GM23338 (cell line): ENCODE results near the gene RPH3AL. TPM values are rescaled to one million over a fixed set of nuclear protein-coding genes. Genes with fewer than 3 reads are reported as not detected.

Experiments
- ATAC-seq: fragments of 200-7000 bp; cut with Tn5 transposase; 3 replicates; pipeline ENCODE4 v1.9.1; 2020
- DNase-seq: peaks from one replicate; pipeline ENCODE4 v3.0.0-alpha.2; 2015; ENCODE audit warnings: low spot score
- H2AFZ ChIP-seq: fragments of 200-600 bp; sonication (generic); 2 replicates; pipeline ENCODE4 v1.8.0; 2016; ENCODE audit warnings: antibody characterized with exemption, mild to moderate bottlenecking, moderate library complexity
- H3F3A ChIP-seq: fragments of 200-600 bp; sonication (generic); replicated peaks from 2 replicates; pipeline ENCODE4 v1.8.0; 2017; ENCODE audit warnings: antibody characterized with exemption, mixed run types, low read depth
- H3K27ac ChIP-seq: fragments of 200-600 bp; sonication (generic); 2 replicates; pipeline ENCODE4 v1.6.1; 2016; ENCODE audit warnings: low read depth
- H3K27me3 ChIP-seq: fragments of 200-600 bp; sonication (generic); 2 replicates; pipeline ENCODE4 v1.8.0; 2016; ENCODE audit warnings: mild to moderate bottlenecking, mixed run types, moderate library complexity; ENCODE audit not compliant: insufficient read depth
- H3K36me3 ChIP-seq: fragments of 200-600 bp; sonication (generic); 2 replicates; pipeline ENCODE4 v1.8.0; 2016; ENCODE audit warnings: mild to moderate bottlenecking; ENCODE audit not compliant: insufficient read depth
- H3K4me1 ChIP-seq: fragments of 200-600 bp; sonication (generic); 2 replicates; pipeline ENCODE4 v1.8.0; 2016; ENCODE audit warnings: mild to moderate bottlenecking, moderate library complexity; ENCODE audit not compliant: insufficient read depth
- H3K4me2 ChIP-seq: fragments of 200-600 bp; sonication (generic); 2 replicates; pipeline ENCODE4 v1.7.1; 2017; ENCODE audit warnings: mixed run types
- H3K4me3 ChIP-seq: fragments of 200-600 bp; sonication (generic); 2 replicates; pipeline ENCODE4 v1.6.1; 2016; ENCODE audit warnings: mixed run types
- H3K79me2 ChIP-seq: fragments of 200-600 bp; sonication (generic); replicated peaks from 2 replicates; pipeline ENCODE4 v1.8.0; 2017; ENCODE audit warnings: mild to moderate bottlenecking; ENCODE audit not compliant: insufficient read depth
- H3K9me2 ChIP-seq: fragments of 200-600 bp; sonication (generic); 2 replicates; pipeline ENCODE4 v1.8.0; 2017; ENCODE audit not compliant: insufficient read depth
- H4K20me1 ChIP-seq: fragments of 200-600 bp; sonication (generic); replicated peaks from 2 replicates; pipeline ENCODE4 v1.8.0; 2017; ENCODE audit warnings: mild to moderate bottlenecking; ENCODE audit not compliant: insufficient read depth
- H3K27ac Mint-ChIP-seq: 2 replicates; pipeline ENCODE4 v1.8.0; 2020; ENCODE audit warnings: inconsistent platforms, mild to moderate bottlenecking, moderate library complexity, mixed read lengths
- H3K27me3 Mint-ChIP-seq: 3 replicates; pipeline ENCODE4 v1.8.0; 2022; ENCODE audit warnings: low read depth, mild to moderate bottlenecking, moderate library complexity, mixed read lengths, inconsistent platforms; ENCODE audit not compliant: insufficient read depth, poor library complexity
- H3K36me3 Mint-ChIP-seq: 3 replicates; pipeline ENCODE4 v1.8.0; 2021; ENCODE audit warnings: low read depth, mild to moderate bottlenecking, inconsistent platforms, moderate library complexity, mixed read lengths
- H3K4me1 Mint-ChIP-seq: 3 replicates; pipeline ENCODE4 v1.8.0; 2020; ENCODE audit warnings: mild to moderate bottlenecking, inconsistent platforms, mixed read lengths
- H3K4me3 Mint-ChIP-seq: 3 replicates; pipeline ENCODE4 v1.8.0; 2021; ENCODE audit warnings: moderate library complexity, mild to moderate bottlenecking, inconsistent platforms, mixed read lengths
- H3K9me3 Mint-ChIP-seq: 3 replicates; pipeline ENCODE4 v1.8.0; 2020; ENCODE audit warnings: moderate library complexity, mild to moderate bottlenecking, inconsistent platforms, mixed read lengths
- CREB1 ChIP-seq: fragments of 250-450 bp; sonication (Bioruptor Pico); IDR thresholded peaks from 2 replicates; pipeline ENCODE4 v1.5.0; 2020; ENCODE audit warnings: low read depth, mild to moderate bottlenecking, moderate library complexity
- CTCF ChIP-seq, 2 experiments: fragments of 200-600 bp in 1 of 2; sonication (generic) in 1 of 2; conservative IDR thresholded peaks; 2 replicates each; pipeline versions ENCODE4 v1.5.1 to v1.6.1; 2016 to 2017; ENCODE audit warnings: antibody characterized with exemption in 2 of 2, low read depth in 2 of 2, mild to moderate bottlenecking in 2 of 2, moderate library complexity in 1 of 2
- ETS1 ChIP-seq: IDR thresholded peaks from 2 replicates; pipeline ENCODE4 v1.6.1; 2016; ENCODE audit warnings: antibody characterized with exemption
- EZH2 ChIP-seq: fragments of 200-600 bp; sonication (generic); IDR thresholded peaks from one replicate; pipeline ENCODE4 v1.8.0; 2017; ENCODE audit warnings: antibody characterized with exemption, mild to moderate bottlenecking, low read depth; ENCODE audit not compliant: unreplicated experiment
- EZH2phosphoT487 ChIP-seq: fragments of 200-600 bp; sonication (generic); IDR thresholded peaks from one replicate; pipeline ENCODE4 v1.8.1; 2018; ENCODE audit warnings: antibody characterized with exemption; ENCODE audit not compliant: unreplicated experiment
- JUNB ChIP-seq: IDR thresholded peaks from one replicate; pipeline ENCODE4 v1.6.1; 2016; ENCODE audit warnings: antibody characterized with exemption; ENCODE audit not compliant: unreplicated experiment
- NANOG ChIP-seq: IDR thresholded peaks from 2 replicates; pipeline ENCODE4 v1.6.1; 2016; ENCODE audit warnings: antibody characterized with exemption, borderline replicate concordance
- POLR2AphosphoS5 ChIP-seq: IDR thresholded peaks from 2 replicates; pipeline ENCODE4 v1.6.1; 2016; ENCODE audit warnings: antibody characterized with exemption, low read depth
- REST ChIP-seq: IDR thresholded peaks from one replicate; pipeline ENCODE4 v1.6.1; 2018; ENCODE audit warnings: antibody characterized with exemption; ENCODE audit not compliant: unreplicated experiment
- STAT1 ChIP-seq: IDR thresholded peaks from one replicate; pipeline ENCODE4 v1.6.1; 2016; ENCODE audit warnings: antibody characterized with exemption; ENCODE audit not compliant: unreplicated experiment
- ZNF114 ChIP-seq: fragments of 250-450 bp; sonication (Bioruptor Pico); IDR thresholded peaks from 2 replicates; pipeline ENCODE4 v1.5.0; 2020; ENCODE audit warnings: mild to moderate bottlenecking, moderate library complexity
- ZNF331 ChIP-seq: fragments of 250-450 bp; sonication (Bioruptor Pico); IDR thresholded peaks from 2 replicates; pipeline ENCODE4 v1.5.0; 2020; ENCODE audit warnings: low read depth, mild to moderate bottlenecking, moderate library complexity
- polyA plus RNA-seq: library from polyadenylated mRNA; unstranded; fragments of >200 nt; fragmentation: Nextera tagmentation; extraction: Ambion mirVana; gene quantifications from 2 replicates; pipeline ENCODE4 v1.2.1, GENCODE V29; 2016
- total RNA-seq: library from RNA; depleted of rRNA; stranded (reverse); fragments of >200 nt; shearing (Covaris generic); gene quantifications from 2 replicates; pipeline ENCODE4 v1.2.3, GENCODE V29; 2014
- TF ChIP-seq, protein P1 (sequence below): fragments of 250-450 bp; sonication (Bioruptor Pico); IDR thresholded peaks from 2 replicates; pipeline ENCODE4 v1.5.0; 2020; ENCODE audit warnings: mild to moderate bottlenecking, moderate library complexity

Gene RPH3AL
- total and polyA plus RNA-seq, 2 experiments from 2014 or later: 2.7 to 6.3 TPM

GRCh38 chr17:192666-193425, 159.8 kb downstream of the RPH3AL start:
- Histone ChIP-seq H3K4me3 (no peak overlapping the region), H2AFZ (no peak overlapping the region), H3F3A (no peaks in the 10 kb centered on the region), H3K4me2 (no peak overlapping the region), H3K27me3 (no peaks in the 10 kb centered on the region), H3K27ac (no peak overlapping the region), H3K9me2 (no peaks in the 10 kb centered on the region), H3K4me1 (no peaks in the 10 kb centered on the region), H3K79me2 (no peaks in the 10 kb centered on the region), H3K36me3 (no peaks in the 10 kb centered on the region), H4K20me1 (no peaks in the 10 kb centered on the region)
- H3K27me3 Mint-ChIP-seq: peaks cover 5% of the 10 kb centered on the region
- no peak for TF ChIP-seq CREB1 (CRISPR knock-in tag)
- TF ChIP-seq CTCF (conservative IDR thresholded peaks at IDR 0.05; ENCODE audit: low read depth in 2 of 2): no peak
- TF ChIP-seq STAT1: no peak
- TF ChIP-seq, protein P1, sequence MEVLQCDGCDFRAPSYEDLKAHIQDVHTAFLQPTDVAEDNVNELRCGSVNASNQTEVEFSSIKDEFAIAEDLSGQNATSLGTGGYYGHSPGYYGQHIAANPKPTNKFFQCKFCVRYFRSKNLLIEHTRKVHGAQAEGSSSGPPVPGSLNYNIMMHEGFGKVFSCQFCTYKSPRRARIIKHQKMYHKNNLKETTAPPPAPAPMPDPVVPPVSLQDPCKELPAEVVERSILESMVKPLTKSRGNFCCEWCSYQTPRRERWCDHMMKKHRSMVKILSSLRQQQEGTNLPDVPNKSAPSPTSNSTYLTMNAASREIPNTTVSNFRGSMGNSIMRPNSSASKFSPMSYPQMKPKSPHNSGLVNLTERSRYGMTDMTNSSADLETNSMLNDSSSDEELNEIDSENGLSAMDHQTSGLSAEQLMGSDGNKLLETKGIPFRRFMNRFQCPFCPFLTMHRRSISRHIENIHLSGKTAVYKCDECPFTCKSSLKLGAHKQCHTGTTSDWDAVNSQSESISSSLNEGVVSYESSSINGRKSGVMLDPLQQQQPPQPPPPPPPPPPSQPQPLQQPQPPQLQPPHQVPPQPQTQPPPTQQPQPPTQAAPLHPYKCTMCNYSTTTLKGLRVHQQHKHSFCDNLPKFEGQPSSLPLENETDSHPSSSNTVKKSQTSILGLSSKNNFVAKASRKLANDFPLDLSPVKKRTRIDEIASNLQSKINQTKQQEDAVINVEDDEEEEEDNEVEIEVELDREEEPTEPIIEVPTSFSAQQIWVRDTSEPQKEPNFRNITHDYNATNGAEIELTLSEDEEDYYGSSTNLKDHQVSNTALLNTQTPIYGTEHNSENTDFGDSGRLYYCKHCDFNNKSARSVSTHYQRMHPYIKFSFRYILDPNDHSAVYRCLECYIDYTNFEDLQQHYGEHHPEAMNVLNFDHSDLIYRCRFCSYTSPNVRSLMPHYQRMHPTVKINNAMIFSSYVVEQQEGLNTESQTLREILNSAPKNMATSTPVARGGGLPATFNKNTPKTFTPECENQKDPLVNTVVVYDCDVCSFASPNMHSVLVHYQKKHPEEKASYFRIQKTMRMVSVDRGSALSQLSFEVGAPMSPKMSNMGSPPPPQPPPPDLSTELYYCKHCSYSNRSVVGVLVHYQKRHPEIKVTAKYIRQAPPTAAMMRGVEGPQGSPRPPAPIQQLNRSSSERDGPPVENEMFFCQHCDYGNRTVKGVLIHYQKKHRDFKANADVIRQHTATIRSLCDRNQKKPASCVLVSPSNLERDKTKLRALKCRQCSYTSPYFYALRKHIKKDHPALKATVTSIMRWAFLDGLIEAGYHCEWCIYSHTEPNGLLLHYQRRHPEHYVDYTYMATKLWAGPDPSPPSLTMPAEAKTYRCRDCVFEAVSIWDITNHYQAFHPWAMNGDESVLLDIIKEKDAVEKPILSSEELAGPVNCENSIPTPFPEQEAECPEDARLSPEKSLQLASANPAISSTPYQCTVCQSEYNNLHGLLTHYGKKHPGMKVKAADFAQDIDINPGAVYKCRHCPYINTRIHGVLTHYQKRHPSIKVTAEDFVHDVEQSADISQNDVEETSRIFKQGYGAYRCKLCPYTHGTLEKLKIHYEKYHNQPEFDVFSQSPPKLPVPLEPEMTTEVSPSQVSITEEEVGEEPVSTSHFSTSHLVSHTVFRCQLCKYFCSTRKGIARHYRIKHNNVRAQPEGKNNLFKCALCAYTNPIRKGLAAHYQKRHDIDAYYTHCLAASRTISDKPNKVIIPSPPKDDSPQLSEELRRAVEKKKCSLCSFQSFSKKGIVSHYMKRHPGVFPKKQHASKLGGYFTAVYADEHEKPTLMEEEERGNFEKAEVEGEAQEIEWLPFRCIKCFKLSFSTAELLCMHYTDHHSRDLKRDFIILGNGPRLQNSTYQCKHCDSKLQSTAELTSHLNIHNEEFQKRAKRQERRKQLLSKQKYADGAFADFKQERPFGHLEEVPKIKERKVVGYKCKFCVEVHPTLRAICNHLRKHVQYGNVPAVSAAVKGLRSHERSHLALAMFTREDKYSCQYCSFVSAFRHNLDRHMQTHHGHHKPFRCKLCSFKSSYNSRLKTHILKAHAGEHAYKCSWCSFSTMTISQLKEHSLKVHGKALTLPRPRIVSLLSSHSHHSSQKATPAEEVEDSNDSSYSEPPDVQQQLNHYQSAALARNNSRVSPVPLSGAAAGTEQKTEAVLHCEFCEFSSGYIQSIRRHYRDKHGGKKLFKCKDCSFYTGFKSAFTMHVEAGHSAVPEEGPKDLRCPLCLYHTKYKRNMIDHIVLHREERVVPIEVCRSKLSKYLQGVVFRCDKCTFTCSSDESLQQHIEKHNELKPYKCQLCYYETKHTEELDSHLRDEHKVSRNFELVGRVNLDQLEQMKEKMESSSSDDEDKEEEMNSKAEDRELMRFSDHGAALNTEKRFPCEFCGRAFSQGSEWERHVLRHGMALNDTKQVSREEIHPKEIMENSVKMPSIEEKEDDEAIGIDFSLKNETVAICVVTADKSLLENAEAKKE (CRISPR knock-in tag): no peak
- no peak for TF ChIP-seq POLR2AphosphoS5
- no peak for TF ChIP-seq ZNF331
- no peak for TF ChIP-seq EZH2
- TF ChIP-seq ETS1: no peak
- no peak for TF ChIP-seq EZH2phosphoT487
- no peak for TF ChIP-seq NANOG
- TF ChIP-seq ZNF114 (CRISPR knock-in tag): no peak
- TF ChIP-seq REST: no peak
- TF ChIP-seq JUNB: no peak
- H3K27ac Mint-ChIP-seq: no peak overlapping the region
- ATAC-seq (no peak), DNase-seq (no peak)
- H3K9me3 Mint-ChIP-seq: peaks cover 2% of the 10 kb centered on the region; the same call in 2 of the 3 replicates
- H3K4me1 Mint-ChIP-seq: peaks cover 5% of the 10 kb centered on the region; the same call in 2 of the 3 replicates
- no peaks in the 10 kb centered on the region for H3K36me3 Mint-ChIP-seq
- no peak overlapping the region for H3K4me3 Mint-ChIP-seq
